GM23338 (cell line): Measurements from ENCODE around the gene CRYAB. TPM values are rescaled to one million over a fixed set of nuclear protein-coding genes. Genes with fewer than 3 reads are reported as not detected.

Source experiments
- ATAC-seq: fragments of 200-7000 bp; cut with Tn5 transposase; 3 replicates; pipeline ENCODE4 v1.9.1; 2020
- DNase-seq: peaks from one replicate; pipeline ENCODE4 v3.0.0-alpha.2; 2015; ENCODE audit warnings: low spot score
- H2AFZ ChIP-seq: fragments of 200-600 bp; sonication (generic); 2 replicates; pipeline ENCODE4 v1.8.0; 2016; ENCODE audit warnings: antibody characterized with exemption, mild to moderate bottlenecking, moderate library complexity
- H3F3A ChIP-seq: fragments of 200-600 bp; sonication (generic); replicated peaks from 2 replicates; pipeline ENCODE4 v1.8.0; 2017; ENCODE audit warnings: antibody characterized with exemption, mixed run types, low read depth
- H3K27ac ChIP-seq: fragments of 200-600 bp; sonication (generic); 2 replicates; pipeline ENCODE4 v1.6.1; 2016; ENCODE audit warnings: low read depth
- H3K27me3 ChIP-seq: fragments of 200-600 bp; sonication (generic); 2 replicates; pipeline ENCODE4 v1.8.0; 2016; ENCODE audit warnings: mild to moderate bottlenecking, mixed run types, moderate library complexity; ENCODE audit not compliant: insufficient read depth
- H3K36me3 ChIP-seq: fragments of 200-600 bp; sonication (generic); 2 replicates; pipeline ENCODE4 v1.8.0; 2016; ENCODE audit warnings: mild to moderate bottlenecking; ENCODE audit not compliant: insufficient read depth
- H3K4me1 ChIP-seq: fragments of 200-600 bp; sonication (generic); 2 replicates; pipeline ENCODE4 v1.8.0; 2016; ENCODE audit warnings: mild to moderate bottlenecking, moderate library complexity; ENCODE audit not compliant: insufficient read depth
- H3K4me2 ChIP-seq: fragments of 200-600 bp; sonication (generic); 2 replicates; pipeline ENCODE4 v1.7.1; 2017; ENCODE audit warnings: mixed run types
- H3K4me3 ChIP-seq: fragments of 200-600 bp; sonication (generic); 2 replicates; pipeline ENCODE4 v1.6.1; 2016; ENCODE audit warnings: mixed run types
- H3K79me2 ChIP-seq: fragments of 200-600 bp; sonication (generic); replicated peaks from 2 replicates; pipeline ENCODE4 v1.8.0; 2017; ENCODE audit warnings: mild to moderate bottlenecking; ENCODE audit not compliant: insufficient read depth
- H3K9me2 ChIP-seq: fragments of 200-600 bp; sonication (generic); 2 replicates; pipeline ENCODE4 v1.8.0; 2017; ENCODE audit not compliant: insufficient read depth
- H4K20me1 ChIP-seq: fragments of 200-600 bp; sonication (generic); replicated peaks from 2 replicates; pipeline ENCODE4 v1.8.0; 2017; ENCODE audit warnings: mild to moderate bottlenecking; ENCODE audit not compliant: insufficient read depth
- H3K27ac Mint-ChIP-seq: 2 replicates; pipeline ENCODE4 v1.8.0; 2020; ENCODE audit warnings: inconsistent platforms, mild to moderate bottlenecking, moderate library complexity, mixed read lengths
- H3K27me3 Mint-ChIP-seq: 3 replicates; pipeline ENCODE4 v1.8.0; 2022; ENCODE audit warnings: low read depth, mild to moderate bottlenecking, moderate library complexity, mixed read lengths, inconsistent platforms; ENCODE audit not compliant: insufficient read depth, poor library complexity
- H3K36me3 Mint-ChIP-seq: 3 replicates; pipeline ENCODE4 v1.8.0; 2021; ENCODE audit warnings: low read depth, mild to moderate bottlenecking, inconsistent platforms, moderate library complexity, mixed read lengths
- H3K4me1 Mint-ChIP-seq: 3 replicates; pipeline ENCODE4 v1.8.0; 2020; ENCODE audit warnings: mild to moderate bottlenecking, inconsistent platforms, mixed read lengths
- H3K4me3 Mint-ChIP-seq: 3 replicates; pipeline ENCODE4 v1.8.0; 2021; ENCODE audit warnings: moderate library complexity, mild to moderate bottlenecking, inconsistent platforms, mixed read lengths
- H3K9me3 Mint-ChIP-seq: 3 replicates; pipeline ENCODE4 v1.8.0; 2020; ENCODE audit warnings: moderate library complexity, mild to moderate bottlenecking, inconsistent platforms, mixed read lengths
- CREB1 ChIP-seq: fragments of 250-450 bp; sonication (Bioruptor Pico); IDR thresholded peaks from 2 replicates; pipeline ENCODE4 v1.5.0; 2020; ENCODE audit warnings: low read depth, mild to moderate bottlenecking, moderate library complexity
- EZH2 ChIP-seq: fragments of 200-600 bp; sonication (generic); IDR thresholded peaks from one replicate; pipeline ENCODE4 v1.8.0; 2017; ENCODE audit warnings: antibody characterized with exemption, mild to moderate bottlenecking, low read depth; ENCODE audit not compliant: unreplicated experiment
- NANOG ChIP-seq: IDR thresholded peaks from 2 replicates; pipeline ENCODE4 v1.6.1; 2016; ENCODE audit warnings: antibody characterized with exemption, borderline replicate concordance
- POLR2AphosphoS5 ChIP-seq: IDR thresholded peaks from 2 replicates; pipeline ENCODE4 v1.6.1; 2016; ENCODE audit warnings: antibody characterized with exemption, low read depth
- REST ChIP-seq: IDR thresholded peaks from one replicate; pipeline ENCODE4 v1.6.1; 2018; ENCODE audit warnings: antibody characterized with exemption; ENCODE audit not compliant: unreplicated experiment
- polyA plus RNA-seq: library from polyadenylated mRNA; unstranded; fragments of >200 nt; fragmentation: Nextera tagmentation; extraction: Ambion mirVana; gene quantifications from 2 replicates; pipeline ENCODE4 v1.2.1, GENCODE V29; 2016
- total RNA-seq: library from RNA; depleted of rRNA; stranded (reverse); fragments of >200 nt; shearing (Covaris generic); gene quantifications from 2 replicates; pipeline ENCODE4 v1.2.3, GENCODE V29; 2014
- TF ChIP-seq, protein P1 (sequence below), 2 experiments: fragments of 200-600 bp in 1 of 2; sonication (generic) in 1 of 2; conservative IDR thresholded peaks; 2 replicates each; pipeline versions ENCODE4 v1.5.1 to v1.6.1; 2016 to 2017; ENCODE audit warnings: antibody characterized with exemption in 2 of 2, low read depth in 2 of 2, mild to moderate bottlenecking in 2 of 2, moderate library complexity in 1 of 2

Gene CRYAB
- total and polyA plus RNA-seq, 2 experiments from 2014 or later = 6.1 to 9.6 TPM

GRCh38 chr11:111932611-111932950, 21.0 kb upstream of the CRYAB start (continued):
- TF ChIP-seq CREB1 (CRISPR knock-in tag) (no peak), EZH2 (no peak)

GRCh38 chr11:111930472-111930871, 18.9 kb upstream of the CRYAB start:
- H4K20me1 ChIP-seq = no peaks in the 10 kb centered on the region
- Mint-ChIP-seq H3K9me3 (no peaks in the 10 kb centered on the region), H3K27ac (no peak overlapping the region), H3K27me3 (peaks cover 5% of the 10 kb centered on the region), H3K36me3 (no peaks in the 10 kb centered on the region), H3K4me1 (peaks cover 21% of the 10 kb centered on the region), H3K4me3 (no peak overlapping the region)
- no peak overlapping the region for H2AFZ ChIP-seq
- DNase-seq (no peak), ATAC-seq (no peak)
- TF ChIP-seq NANOG (no peak), REST (no peak), CREB1 (CRISPR knock-in tag) (no peak)
- no peak overlapping the region for H3K4me2 ChIP-seq
- peaks cover 14% of the 10 kb centered on the region for H3K4me1 ChIP-seq
- H3K36me3 ChIP-seq = no peaks in the 10 kb centered on the region
- H3F3A ChIP-seq = no peaks in the 10 kb centered on the region; the same call in 1 of the 2 replicates
- no peak overlapping the region for H3K27ac ChIP-seq
- H3K79me2 ChIP-seq = no peaks in the 10 kb centered on the region
- H3K27me3 ChIP-seq = no peaks in the 10 kb centered on the region
- H3K9me2 ChIP-seq = no peaks in the 10 kb centered on the region
- H3K4me3 ChIP-seq = no peak overlapping the region

- Histone ChIP-seq H3F3A (no peaks in the 10 kb centered on the region; the same call in 1 of the 2 replicates), H3K36me3 (no peaks in the 10 kb centered on the region), H3K79me2 (no peaks in the 10 kb centered on the region), H4K20me1 (no peaks in the 10 kb centered on the region), H3K4me2 (peak overlapping the region; percentile 74), H3K9me2 (no peaks in the 10 kb centered on the region), H3K4me1 (peaks cover 20% of the 10 kb centered on the region), H2AFZ (peak overlapping the region; percentile 99), H3K27me3 (no peaks in the 10 kb centered on the region), H3K27ac (peak overlapping the region; percentile 94), H3K4me3 (peak overlapping the region; percentile 51)
- ATAC-seq (peak; percentile 90), DNase-seq (peak; percentile 98)
- peaks cover 5% of the 10 kb centered on the region for H3K27me3 Mint-ChIP-seq
- peaks cover 29% of the 10 kb centered on the region for H3K4me1 Mint-ChIP-seq
- H3K36me3 Mint-ChIP-seq = no peaks in the 10 kb centered on the region
- H3K9me3 Mint-ChIP-seq = no peaks in the 10 kb centered on the region
- peak overlapping the region; percentile 78 for H3K4me3 Mint-ChIP-seq
- TF ChIP-seq, protein P1, sequence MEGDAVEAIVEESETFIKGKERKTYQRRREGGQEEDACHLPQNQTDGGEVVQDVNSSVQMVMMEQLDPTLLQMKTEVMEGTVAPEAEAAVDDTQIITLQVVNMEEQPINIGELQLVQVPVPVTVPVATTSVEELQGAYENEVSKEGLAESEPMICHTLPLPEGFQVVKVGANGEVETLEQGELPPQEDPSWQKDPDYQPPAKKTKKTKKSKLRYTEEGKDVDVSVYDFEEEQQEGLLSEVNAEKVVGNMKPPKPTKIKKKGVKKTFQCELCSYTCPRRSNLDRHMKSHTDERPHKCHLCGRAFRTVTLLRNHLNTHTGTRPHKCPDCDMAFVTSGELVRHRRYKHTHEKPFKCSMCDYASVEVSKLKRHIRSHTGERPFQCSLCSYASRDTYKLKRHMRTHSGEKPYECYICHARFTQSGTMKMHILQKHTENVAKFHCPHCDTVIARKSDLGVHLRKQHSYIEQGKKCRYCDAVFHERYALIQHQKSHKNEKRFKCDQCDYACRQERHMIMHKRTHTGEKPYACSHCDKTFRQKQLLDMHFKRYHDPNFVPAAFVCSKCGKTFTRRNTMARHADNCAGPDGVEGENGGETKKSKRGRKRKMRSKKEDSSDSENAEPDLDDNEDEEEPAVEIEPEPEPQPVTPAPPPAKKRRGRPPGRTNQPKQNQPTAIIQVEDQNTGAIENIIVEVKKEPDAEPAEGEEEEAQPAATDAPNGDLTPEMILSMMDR (conservative IDR thresholded peaks at IDR 0.05; ENCODE audit: low read depth in 2 of 2) = no peak
- TF ChIP-seq POLR2AphosphoS5 = peak; percentile 86
- H3K27ac Mint-ChIP-seq = peak overlapping the region; percentile 97
Observed at GRCh38 chr11:111926505-111927391, 15.2 kb upstream of the CRYAB start.
